HepG2 (cell line): ENCODE data around the gene ABCB6. TPM values are rescaled to one million over a fixed set of nuclear protein-coding genes. Genes with fewer than 3 reads are reported as not detected.
A peak's percentile ranks its signal among the peaks of the same experiment; 100 is the strongest.

ENCODE experiments used
- HMG20A ChIP-seq: IDR thresholded peaks from 2 replicates; pipeline ENCODE4 v1.6.1; 2016; ENCODE audit warnings: borderline replicate concordance
- JUNB ChIP-seq: sonication (generic); formaldehyde crosslinking; IDR thresholded peaks from 2 replicates; pipeline ENCODE4 v1.8.0; 2022; ENCODE audit warnings: missing genetic modification reagents, mild to moderate bottlenecking, borderline replicate concordance
- RNF219 ChIP-seq: sonication (generic); formaldehyde crosslinking; IDR thresholded peaks from 2 replicates; pipeline ENCODE4 v1.5.0; 2020; ENCODE audit warnings: mild to moderate bottlenecking, missing genetic modification reagents
- SRSF4 ChIP-seq: fragments of 200-400 bp; formaldehyde crosslinking; IDR thresholded peaks from one replicate; pipeline ENCODE4 v1.6.1; 2018; ENCODE audit warnings: mild to moderate bottlenecking, low read depth, low read length, moderate library complexity; ENCODE audit not compliant: poor library complexity, severe bottlenecking
- TERF1 ChIP-seq: sonication (generic); formaldehyde crosslinking; IDR thresholded peaks from 2 replicates; pipeline ENCODE4 v1.8.0; 2022; ENCODE audit warnings: mild to moderate bottlenecking, missing genetic modification reagents, moderate library complexity
- U2AF1 ChIP-seq: fragments of 200-400 bp; formaldehyde crosslinking; optimal IDR thresholded peaks from 2 replicates; pipeline ENCODE3; 2017; ENCODE audit warnings: mild to moderate bottlenecking, low read depth, low read length
- WIZ ChIP-seq: sonication (generic); formaldehyde crosslinking; IDR thresholded peaks from 2 replicates; pipeline ENCODE4 v1.5.1; 2020; ENCODE audit warnings: mild to moderate bottlenecking, missing genetic modification reagents
- ZKSCAN8 ChIP-seq: IDR thresholded peaks from 2 replicates; pipeline ENCODE4 v1.6.1; 2016; ENCODE audit warnings: borderline replicate concordance, missing genetic modification reagents, missing compliant biosample characterization
- polyA plus RNA-seq, 8 experiments: library from polyadenylated mRNA; depleted of rRNA in 3 of 8; stranded (reverse) in 7 of 8; unstranded in 1 of 8; fragments of >200 nt; fragmentation: Illumina TruSeq in 4 of 8; extraction: Trizol in 4 of 8; gene quantifications; 2 replicates each; pipeline versions ENCODE4 v1.2.1 to v1.2.3, GENCODE V29; 2011 to 2016; ENCODE audit warnings: low read depth in 4 of 8, missing spikeins in 1 of 8, mixed read lengths in 1 of 8; ENCODE audit not compliant: insufficient read depth in 1 of 8
- total RNA-seq, 5 experiments: library from RNA; depleted of rRNA; stranded (reverse); fragments of >200 nt; fragmentation: Illumina TruSeq; extraction: Trizol; gene quantifications; 2 replicates each; pipeline ENCODE4 v1.2.3, GENCODE V29; 2016; ENCODE audit warnings: low read depth in 1 of 5
- TF ChIP-seq, protein P1 (sequence below): sonication (generic); formaldehyde crosslinking; IDR thresholded peaks from 2 replicates; pipeline ENCODE4 v1.4.0; 2020; ENCODE audit warnings: mild to moderate bottlenecking, missing genetic modification reagents
- TF ChIP-seq, protein P2 (sequence below): sonication (generic); formaldehyde crosslinking; IDR thresholded peaks from 2 replicates; pipeline ENCODE4 v1.5.1; 2020; ENCODE audit warnings: mild to moderate bottlenecking, missing genetic modification reagents, borderline replicate concordance

ABCB6 gene
- total and polyA plus RNA-seq, 2 of the 13 experiments (the other 11 are each of a cell fraction or from before 2014, with no cell fraction given) = 91.1 to 137 TPM

DNA sequence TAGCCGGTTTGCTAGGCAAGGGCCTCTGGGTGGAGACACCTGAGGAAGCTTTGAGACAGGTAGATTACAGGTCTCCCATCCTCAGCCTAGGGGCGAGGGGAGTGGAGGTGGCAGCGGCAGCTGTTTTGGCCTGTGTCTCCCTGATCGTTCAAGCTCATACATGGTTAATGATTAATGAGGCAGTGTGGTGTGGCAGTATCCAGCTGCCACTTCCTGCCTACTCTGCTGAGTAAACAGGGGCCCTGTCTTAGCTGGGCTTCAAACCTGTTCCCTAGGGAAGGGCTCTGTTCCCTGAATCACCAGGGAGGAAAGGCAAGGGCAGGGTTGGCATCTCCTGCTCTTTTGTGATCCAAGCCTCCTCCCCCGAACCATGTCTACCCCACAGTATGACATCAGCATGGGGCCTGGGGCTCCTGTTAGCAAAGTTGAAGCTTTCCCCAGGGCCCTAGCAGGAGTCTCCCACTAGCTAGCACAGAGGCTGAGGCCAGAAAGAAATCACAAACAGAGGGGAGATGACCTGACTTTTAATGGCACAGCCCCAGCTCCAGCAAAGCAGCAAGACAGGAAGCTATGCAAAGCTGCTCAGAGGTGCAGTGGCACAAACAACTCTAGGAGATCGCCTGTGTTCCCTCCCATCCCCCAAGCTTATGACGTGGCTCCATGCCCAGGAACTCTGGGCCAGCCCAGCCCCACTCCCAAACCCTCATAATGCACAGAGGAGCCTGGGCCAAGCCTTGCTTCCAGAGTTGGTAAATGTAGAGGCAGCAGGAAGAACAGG, 30.6 kb upstream of the ABCB6 start (continued):
- TF ChIP-seq, protein P1, sequence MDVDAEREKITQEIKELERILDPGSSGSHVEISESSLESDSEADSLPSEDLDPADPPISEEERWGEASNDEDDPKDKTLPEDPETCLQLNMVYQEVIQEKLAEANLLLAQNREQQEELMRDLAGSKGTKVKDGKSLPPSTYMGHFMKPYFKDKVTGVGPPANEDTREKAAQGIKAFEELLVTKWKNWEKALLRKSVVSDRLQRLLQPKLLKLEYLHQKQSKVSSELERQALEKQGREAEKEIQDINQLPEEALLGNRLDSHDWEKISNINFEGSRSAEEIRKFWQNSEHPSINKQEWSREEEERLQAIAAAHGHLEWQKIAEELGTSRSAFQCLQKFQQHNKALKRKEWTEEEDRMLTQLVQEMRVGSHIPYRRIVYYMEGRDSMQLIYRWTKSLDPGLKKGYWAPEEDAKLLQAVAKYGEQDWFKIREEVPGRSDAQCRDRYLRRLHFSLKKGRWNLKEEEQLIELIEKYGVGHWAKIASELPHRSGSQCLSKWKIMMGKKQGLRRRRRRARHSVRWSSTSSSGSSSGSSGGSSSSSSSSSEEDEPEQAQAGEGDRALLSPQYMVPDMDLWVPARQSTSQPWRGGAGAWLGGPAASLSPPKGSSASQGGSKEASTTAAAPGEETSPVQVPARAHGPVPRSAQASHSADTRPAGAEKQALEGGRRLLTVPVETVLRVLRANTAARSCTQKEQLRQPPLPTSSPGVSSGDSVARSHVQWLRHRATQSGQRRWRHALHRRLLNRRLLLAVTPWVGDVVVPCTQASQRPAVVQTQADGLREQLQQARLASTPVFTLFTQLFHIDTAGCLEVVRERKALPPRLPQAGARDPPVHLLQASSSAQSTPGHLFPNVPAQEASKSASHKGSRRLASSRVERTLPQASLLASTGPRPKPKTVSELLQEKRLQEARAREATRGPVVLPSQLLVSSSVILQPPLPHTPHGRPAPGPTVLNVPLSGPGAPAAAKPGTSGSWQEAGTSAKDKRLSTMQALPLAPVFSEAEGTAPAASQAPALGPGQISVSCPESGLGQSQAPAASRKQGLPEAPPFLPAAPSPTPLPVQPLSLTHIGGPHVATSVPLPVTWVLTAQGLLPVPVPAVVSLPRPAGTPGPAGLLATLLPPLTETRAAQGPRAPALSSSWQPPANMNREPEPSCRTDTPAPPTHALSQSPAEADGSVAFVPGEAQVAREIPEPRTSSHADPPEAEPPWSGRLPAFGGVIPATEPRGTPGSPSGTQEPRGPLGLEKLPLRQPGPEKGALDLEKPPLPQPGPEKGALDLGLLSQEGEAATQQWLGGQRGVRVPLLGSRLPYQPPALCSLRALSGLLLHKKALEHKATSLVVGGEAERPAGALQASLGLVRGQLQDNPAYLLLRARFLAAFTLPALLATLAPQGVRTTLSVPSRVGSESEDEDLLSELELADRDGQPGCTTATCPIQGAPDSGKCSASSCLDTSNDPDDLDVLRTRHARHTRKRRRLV (CRISPR knock-in tag) = no peak
- TF ChIP-seq JUNB (CRISPR knock-in tag) (no peak), WIZ (CRISPR knock-in tag) (no peak), U2AF1 (no peak), ZKSCAN8 (CRISPR knock-in tag) (peak; percentile 63), TERF1 (no peak), RNF219 (CRISPR knock-in tag) (no peak), SRSF4 (no peak), HMG20A (CRISPR knock-in tag) (peak; percentile 38; the same call in 1 of the 2 replicates)
- TF ChIP-seq, protein P2, sequence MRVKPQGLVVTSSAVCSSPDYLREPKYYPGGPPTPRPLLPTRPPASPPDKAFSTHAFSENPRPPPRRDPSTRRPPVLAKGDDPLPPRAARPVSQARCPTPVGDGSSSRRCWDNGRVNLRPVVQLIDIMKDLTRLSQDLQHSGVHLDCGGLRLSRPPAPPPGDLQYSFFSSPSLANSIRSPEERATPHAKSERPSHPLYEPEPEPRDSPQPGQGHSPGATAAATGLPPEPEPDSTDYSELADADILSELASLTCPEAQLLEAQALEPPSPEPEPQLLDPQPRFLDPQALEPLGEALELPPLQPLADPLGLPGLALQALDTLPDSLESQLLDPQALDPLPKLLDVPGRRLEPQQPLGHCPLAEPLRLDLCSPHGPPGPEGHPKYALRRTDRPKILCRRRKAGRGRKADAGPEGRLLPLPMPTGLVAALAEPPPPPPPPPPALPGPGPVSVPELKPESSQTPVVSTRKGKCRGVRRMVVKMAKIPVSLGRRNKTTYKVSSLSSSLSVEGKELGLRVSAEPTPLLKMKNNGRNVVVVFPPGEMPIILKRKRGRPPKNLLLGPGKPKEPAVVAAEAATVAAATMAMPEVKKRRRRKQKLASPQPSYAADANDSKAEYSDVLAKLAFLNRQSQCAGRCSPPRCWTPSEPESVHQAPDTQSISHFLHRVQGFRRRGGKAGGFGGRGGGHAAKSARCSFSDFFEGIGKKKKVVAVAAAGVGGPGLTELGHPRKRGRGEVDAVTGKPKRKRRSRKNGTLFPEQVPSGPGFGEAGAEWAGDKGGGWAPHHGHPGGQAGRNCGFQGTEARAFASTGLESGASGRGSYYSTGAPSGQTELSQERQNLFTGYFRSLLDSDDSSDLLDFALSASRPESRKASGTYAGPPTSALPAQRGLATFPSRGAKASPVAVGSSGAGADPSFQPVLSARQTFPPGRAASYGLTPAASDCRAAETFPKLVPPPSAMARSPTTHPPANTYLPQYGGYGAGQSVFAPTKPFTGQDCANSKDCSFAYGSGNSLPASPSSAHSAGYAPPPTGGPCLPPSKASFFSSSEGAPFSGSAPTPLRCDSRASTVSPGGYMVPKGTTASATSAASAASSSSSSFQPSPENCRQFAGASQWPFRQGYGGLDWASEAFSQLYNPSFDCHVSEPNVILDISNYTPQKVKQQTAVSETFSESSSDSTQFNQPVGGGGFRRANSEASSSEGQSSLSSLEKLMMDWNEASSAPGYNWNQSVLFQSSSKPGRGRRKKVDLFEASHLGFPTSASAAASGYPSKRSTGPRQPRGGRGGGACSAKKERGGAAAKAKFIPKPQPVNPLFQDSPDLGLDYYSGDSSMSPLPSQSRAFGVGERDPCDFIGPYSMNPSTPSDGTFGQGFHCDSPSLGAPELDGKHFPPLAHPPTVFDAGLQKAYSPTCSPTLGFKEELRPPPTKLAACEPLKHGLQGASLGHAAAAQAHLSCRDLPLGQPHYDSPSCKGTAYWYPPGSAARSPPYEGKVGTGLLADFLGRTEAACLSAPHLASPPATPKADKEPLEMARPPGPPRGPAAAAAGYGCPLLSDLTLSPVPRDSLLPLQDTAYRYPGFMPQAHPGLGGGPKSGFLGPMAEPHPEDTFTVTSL (CRISPR knock-in tag) = peak; percentile 59; the same call in 1 of the 2 replicates
